ENCODE measurements around the gene SPTBN5. TPM values are rescaled to one million over a fixed set of nuclear protein-coding genes. Genes with fewer than 3 reads are reported as not detected.

Gene SPTBN5
- total and polyA plus RNA-seq, 2 experiments from 2014 or later, result 0.57 to 1.1 TPM

DNA sequence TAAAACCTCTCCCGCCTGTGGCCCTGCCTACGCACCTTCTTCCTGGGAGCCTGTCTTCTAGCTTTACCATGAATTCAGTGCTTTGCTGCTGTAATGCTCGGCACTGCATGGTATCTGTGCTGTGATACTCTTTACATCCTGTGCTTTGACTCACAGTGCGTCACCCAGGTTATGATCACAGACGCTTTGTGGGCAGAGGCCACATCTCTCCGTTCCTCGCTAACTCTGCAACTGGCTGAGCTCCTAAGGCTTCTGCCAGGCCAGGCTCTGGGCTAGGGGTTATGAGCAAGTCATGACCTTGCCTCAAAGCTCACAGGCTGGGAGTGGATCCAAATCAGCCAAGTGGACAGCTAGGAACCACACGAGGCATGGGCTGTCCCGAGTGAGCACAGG is 23.2 kb downstream of the SPTBN5 start:
- Histone ChIP-seq H3K27ac (ENCODE audit: low read depth) (no peak overlapping the region), H3K79me2 (replicated peaks; ENCODE audit: insufficient read depth) (no peaks in the 10 kb centered on the region), H3K4me1 (ENCODE audit: insufficient read depth) (no peaks in the 10 kb centered on the region), H3K4me3 (no peak overlapping the region), H3F3A (replicated peaks; ENCODE audit: low read depth) (no peaks in the 10 kb centered on the region), H3K36me3 (ENCODE audit: insufficient read depth) (no peaks in the 10 kb centered on the region), H3K27me3 (ENCODE audit: insufficient read depth) (no peaks in the 10 kb centered on the region), H4K20me1 (replicated peaks; ENCODE audit: insufficient read depth) (no peaks in the 10 kb centered on the region), H3K4me2 (no peak overlapping the region), H3K9me2 (ENCODE audit: insufficient read depth) (no peaks in the 10 kb centered on the region), H2AFZ (no peak overlapping the region)
- no peaks in the 10 kb centered on the region; the same call in 2 of the 3 replicates for H3K36me3 Mint-ChIP-seq (ENCODE audit: low read depth)
- DNase-seq (ENCODE audit: low spot score) (no peak), ATAC-seq (no peak)
- TF ChIP-seq EZH2 (IDR thresholded peaks at IDR 0.05; ENCODE audit: low read depth, unreplicated experiment), result no peak
- TF ChIP-seq ZNF114 (CRISPR knock-in tag; IDR thresholded peaks at IDR 0.05), result no peak
- TF ChIP-seq, protein P1, sequence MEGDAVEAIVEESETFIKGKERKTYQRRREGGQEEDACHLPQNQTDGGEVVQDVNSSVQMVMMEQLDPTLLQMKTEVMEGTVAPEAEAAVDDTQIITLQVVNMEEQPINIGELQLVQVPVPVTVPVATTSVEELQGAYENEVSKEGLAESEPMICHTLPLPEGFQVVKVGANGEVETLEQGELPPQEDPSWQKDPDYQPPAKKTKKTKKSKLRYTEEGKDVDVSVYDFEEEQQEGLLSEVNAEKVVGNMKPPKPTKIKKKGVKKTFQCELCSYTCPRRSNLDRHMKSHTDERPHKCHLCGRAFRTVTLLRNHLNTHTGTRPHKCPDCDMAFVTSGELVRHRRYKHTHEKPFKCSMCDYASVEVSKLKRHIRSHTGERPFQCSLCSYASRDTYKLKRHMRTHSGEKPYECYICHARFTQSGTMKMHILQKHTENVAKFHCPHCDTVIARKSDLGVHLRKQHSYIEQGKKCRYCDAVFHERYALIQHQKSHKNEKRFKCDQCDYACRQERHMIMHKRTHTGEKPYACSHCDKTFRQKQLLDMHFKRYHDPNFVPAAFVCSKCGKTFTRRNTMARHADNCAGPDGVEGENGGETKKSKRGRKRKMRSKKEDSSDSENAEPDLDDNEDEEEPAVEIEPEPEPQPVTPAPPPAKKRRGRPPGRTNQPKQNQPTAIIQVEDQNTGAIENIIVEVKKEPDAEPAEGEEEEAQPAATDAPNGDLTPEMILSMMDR (conservative IDR thresholded peaks at IDR 0.05; ENCODE audit: low read depth in 2 of 2), result no peak
- TF ChIP-seq POLR2AphosphoS5 (IDR thresholded peaks at IDR 0.05; ENCODE audit: low read depth), result no peak
- no peak for TF ChIP-seq JUNB (IDR thresholded peaks at IDR 0.05; ENCODE audit: unreplicated experiment)
- TF ChIP-seq, protein P2, sequence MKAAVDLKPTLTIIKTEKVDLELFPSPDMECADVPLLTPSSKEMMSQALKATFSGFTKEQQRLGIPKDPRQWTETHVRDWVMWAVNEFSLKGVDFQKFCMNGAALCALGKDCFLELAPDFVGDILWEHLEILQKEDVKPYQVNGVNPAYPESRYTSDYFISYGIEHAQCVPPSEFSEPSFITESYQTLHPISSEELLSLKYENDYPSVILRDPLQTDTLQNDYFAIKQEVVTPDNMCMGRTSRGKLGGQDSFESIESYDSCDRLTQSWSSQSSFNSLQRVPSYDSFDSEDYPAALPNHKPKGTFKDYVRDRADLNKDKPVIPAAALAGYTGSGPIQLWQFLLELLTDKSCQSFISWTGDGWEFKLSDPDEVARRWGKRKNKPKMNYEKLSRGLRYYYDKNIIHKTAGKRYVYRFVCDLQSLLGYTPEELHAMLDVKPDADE (IDR thresholded peaks at IDR 0.05), result no peak
- TF ChIP-seq NANOG (IDR thresholded peaks at IDR 0.05; ENCODE audit: borderline replicate concordance), result no peak
- TF ChIP-seq ZNF331 (CRISPR knock-in tag; IDR thresholded peaks at IDR 0.05; ENCODE audit: low read depth), result no peak
- TF ChIP-seq, protein P3, sequence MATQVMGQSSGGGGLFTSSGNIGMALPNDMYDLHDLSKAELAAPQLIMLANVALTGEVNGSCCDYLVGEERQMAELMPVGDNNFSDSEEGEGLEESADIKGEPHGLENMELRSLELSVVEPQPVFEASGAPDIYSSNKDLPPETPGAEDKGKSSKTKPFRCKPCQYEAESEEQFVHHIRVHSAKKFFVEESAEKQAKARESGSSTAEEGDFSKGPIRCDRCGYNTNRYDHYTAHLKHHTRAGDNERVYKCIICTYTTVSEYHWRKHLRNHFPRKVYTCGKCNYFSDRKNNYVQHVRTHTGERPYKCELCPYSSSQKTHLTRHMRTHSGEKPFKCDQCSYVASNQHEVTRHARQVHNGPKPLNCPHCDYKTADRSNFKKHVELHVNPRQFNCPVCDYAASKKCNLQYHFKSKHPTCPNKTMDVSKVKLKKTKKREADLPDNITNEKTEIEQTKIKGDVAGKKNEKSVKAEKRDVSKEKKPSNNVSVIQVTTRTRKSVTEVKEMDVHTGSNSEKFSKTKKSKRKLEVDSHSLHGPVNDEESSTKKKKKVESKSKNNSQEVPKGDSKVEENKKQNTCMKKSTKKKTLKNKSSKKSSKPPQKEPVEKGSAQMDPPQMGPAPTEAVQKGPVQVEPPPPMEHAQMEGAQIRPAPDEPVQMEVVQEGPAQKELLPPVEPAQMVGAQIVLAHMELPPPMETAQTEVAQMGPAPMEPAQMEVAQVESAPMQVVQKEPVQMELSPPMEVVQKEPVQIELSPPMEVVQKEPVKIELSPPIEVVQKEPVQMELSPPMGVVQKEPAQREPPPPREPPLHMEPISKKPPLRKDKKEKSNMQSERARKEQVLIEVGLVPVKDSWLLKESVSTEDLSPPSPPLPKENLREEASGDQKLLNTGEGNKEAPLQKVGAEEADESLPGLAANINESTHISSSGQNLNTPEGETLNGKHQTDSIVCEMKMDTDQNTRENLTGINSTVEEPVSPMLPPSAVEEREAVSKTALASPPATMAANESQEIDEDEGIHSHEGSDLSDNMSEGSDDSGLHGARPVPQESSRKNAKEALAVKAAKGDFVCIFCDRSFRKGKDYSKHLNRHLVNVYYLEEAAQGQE (IDR thresholded peaks at IDR 0.05; ENCODE audit: unreplicated experiment), result no peak
- TF ChIP-seq EZH2phosphoT487 (IDR thresholded peaks at IDR 0.05; ENCODE audit: unreplicated experiment), result no peak
- no peak for TF ChIP-seq STAT1 (IDR thresholded peaks at IDR 0.05; ENCODE audit: unreplicated experiment)
- no peak for TF ChIP-seq CREB1 (CRISPR knock-in tag; IDR thresholded peaks at IDR 0.05; ENCODE audit: low read depth)
- TF ChIP-seq, protein P4, sequence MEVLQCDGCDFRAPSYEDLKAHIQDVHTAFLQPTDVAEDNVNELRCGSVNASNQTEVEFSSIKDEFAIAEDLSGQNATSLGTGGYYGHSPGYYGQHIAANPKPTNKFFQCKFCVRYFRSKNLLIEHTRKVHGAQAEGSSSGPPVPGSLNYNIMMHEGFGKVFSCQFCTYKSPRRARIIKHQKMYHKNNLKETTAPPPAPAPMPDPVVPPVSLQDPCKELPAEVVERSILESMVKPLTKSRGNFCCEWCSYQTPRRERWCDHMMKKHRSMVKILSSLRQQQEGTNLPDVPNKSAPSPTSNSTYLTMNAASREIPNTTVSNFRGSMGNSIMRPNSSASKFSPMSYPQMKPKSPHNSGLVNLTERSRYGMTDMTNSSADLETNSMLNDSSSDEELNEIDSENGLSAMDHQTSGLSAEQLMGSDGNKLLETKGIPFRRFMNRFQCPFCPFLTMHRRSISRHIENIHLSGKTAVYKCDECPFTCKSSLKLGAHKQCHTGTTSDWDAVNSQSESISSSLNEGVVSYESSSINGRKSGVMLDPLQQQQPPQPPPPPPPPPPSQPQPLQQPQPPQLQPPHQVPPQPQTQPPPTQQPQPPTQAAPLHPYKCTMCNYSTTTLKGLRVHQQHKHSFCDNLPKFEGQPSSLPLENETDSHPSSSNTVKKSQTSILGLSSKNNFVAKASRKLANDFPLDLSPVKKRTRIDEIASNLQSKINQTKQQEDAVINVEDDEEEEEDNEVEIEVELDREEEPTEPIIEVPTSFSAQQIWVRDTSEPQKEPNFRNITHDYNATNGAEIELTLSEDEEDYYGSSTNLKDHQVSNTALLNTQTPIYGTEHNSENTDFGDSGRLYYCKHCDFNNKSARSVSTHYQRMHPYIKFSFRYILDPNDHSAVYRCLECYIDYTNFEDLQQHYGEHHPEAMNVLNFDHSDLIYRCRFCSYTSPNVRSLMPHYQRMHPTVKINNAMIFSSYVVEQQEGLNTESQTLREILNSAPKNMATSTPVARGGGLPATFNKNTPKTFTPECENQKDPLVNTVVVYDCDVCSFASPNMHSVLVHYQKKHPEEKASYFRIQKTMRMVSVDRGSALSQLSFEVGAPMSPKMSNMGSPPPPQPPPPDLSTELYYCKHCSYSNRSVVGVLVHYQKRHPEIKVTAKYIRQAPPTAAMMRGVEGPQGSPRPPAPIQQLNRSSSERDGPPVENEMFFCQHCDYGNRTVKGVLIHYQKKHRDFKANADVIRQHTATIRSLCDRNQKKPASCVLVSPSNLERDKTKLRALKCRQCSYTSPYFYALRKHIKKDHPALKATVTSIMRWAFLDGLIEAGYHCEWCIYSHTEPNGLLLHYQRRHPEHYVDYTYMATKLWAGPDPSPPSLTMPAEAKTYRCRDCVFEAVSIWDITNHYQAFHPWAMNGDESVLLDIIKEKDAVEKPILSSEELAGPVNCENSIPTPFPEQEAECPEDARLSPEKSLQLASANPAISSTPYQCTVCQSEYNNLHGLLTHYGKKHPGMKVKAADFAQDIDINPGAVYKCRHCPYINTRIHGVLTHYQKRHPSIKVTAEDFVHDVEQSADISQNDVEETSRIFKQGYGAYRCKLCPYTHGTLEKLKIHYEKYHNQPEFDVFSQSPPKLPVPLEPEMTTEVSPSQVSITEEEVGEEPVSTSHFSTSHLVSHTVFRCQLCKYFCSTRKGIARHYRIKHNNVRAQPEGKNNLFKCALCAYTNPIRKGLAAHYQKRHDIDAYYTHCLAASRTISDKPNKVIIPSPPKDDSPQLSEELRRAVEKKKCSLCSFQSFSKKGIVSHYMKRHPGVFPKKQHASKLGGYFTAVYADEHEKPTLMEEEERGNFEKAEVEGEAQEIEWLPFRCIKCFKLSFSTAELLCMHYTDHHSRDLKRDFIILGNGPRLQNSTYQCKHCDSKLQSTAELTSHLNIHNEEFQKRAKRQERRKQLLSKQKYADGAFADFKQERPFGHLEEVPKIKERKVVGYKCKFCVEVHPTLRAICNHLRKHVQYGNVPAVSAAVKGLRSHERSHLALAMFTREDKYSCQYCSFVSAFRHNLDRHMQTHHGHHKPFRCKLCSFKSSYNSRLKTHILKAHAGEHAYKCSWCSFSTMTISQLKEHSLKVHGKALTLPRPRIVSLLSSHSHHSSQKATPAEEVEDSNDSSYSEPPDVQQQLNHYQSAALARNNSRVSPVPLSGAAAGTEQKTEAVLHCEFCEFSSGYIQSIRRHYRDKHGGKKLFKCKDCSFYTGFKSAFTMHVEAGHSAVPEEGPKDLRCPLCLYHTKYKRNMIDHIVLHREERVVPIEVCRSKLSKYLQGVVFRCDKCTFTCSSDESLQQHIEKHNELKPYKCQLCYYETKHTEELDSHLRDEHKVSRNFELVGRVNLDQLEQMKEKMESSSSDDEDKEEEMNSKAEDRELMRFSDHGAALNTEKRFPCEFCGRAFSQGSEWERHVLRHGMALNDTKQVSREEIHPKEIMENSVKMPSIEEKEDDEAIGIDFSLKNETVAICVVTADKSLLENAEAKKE (CRISPR knock-in tag; IDR thresholded peaks at IDR 0.05), result no peak
- H3K9me3 Mint-ChIP-seq, result no peaks in the 10 kb centered on the region
- peaks cover 20% of the 10 kb centered on the region for H3K27me3 Mint-ChIP-seq (ENCODE audit: insufficient read depth, low read depth, poor library complexity)
- no peak overlapping the region for H3K4me3 Mint-ChIP-seq
- no peaks in the 10 kb centered on the region; the same call in 2 of the 3 replicates for H3K4me1 Mint-ChIP-seq
- no peak overlapping the region for H3K27ac Mint-ChIP-seq
